CD4-positive, alpha-beta T cell treated with Interleukin-1 beta for 1 hour (primary cell): Measurements from ENCODE around the gene TCF12.

ENCODE experiments used
- DNase-seq, 2 donors: peaks; one replicate each; pipeline ENCODE4 v3.0.0-alpha.2; 2020 to 2022

TCF12 gene

GRCh38 chr15:56918046-56918938 is at the start of gene TCF12:
Gene TCF12 (plus strand): TSS chr15:56918644. CDS start chr15:56919914, 1,270 bp downstream.
- peak; percentile 92 to 93 for DNase-seq

- DNase-seq: no peak
These were observed 48.9 kb upstream of the TCF12 start for GRCh38 chr15:56869573-56869972.

- no peak for DNase-seq
These were observed 47.3 kb upstream of the TCF12 start for GRCh38 chr15:56871185-56871584.

GRCh38 chr15:56871867-56872266 is 46.6 kb upstream of the TCF12 start:
- no peak for DNase-seq

GRCh38 chr15:56877255-56877970 is 41.0 kb upstream of the TCF12 start:
- no peak for DNase-seq

- no peak for DNase-seq
These were observed 38.9 kb upstream of the TCF12 start for GRCh38 chr15:56879502-56879901.

GRCh38 chr15:56883088-56883487 is 35.4 kb upstream of the TCF12 start:
- no peak for DNase-seq

- DNase-seq: peak; percentile 1 to 33
These were observed 32.0 kb upstream of the TCF12 start for GRCh38 chr15:56886363-56886931.

- peak; percentile 87 to 89 for DNase-seq
These were observed 31.3 kb upstream of the TCF12 start for GRCh38 chr15:56886932-56887781.

- DNase-seq: no peak
These were observed 30.5 kb upstream of the TCF12 start for GRCh38 chr15:56887782-56888438.

GRCh38 chr15:56890038-56890437 is 28.4 kb upstream of the TCF12 start:
- DNase-seq: no peak

GRCh38 chr15:56891852-56892440 is 26.5 kb upstream of the TCF12 start:
- DNase-seq: no peak

- no peak for DNase-seq
These were observed 25.6 kb upstream of the TCF12 start for GRCh38 chr15:56892659-56893363.

- DNase-seq: no peak
These were observed 25.1 kb upstream of the TCF12 start for GRCh38 chr15:56893364-56893678.

- DNase-seq: no peak
These were observed 23.8 kb upstream of the TCF12 start for GRCh38 chr15:56894601-56895000.

GRCh38 chr15:56901931-56902330 is 16.5 kb upstream of the TCF12 start:
- no peak for DNase-seq

- DNase-seq: no peak
These were observed 11.7 kb upstream of the TCF12 start for GRCh38 chr15:56906766-56907165.

GRCh38 chr15:56910801-56911200 is 7.6 kb upstream of the TCF12 start:
- DNase-seq: no peak

- DNase-seq: no peak
These were observed 5.2 kb upstream of the TCF12 start for GRCh38 chr15:56913241-56913640.

GRCh38 chr15:56913670-56914069 is 4.8 kb upstream of the TCF12 start:
- no peak for DNase-seq

GRCh38 chr15:56915888-56916287 is 2.6 kb upstream of the TCF12 start:
- DNase-seq: no peak
